Eye (tissue), 1 donor: ENCODE data around the gene STARD13.

Experiments
- DNase-seq: peaks from one replicate; pipeline ENCODE4 v3.0.0-alpha.2; 2015

STARD13 gene

GRCh38 chr13:33285420-33286124 lies at the start of gene STARD13:
TSS of gene STARD13 (minus strand) at chr13:33285755. CDS start at chr13:33285638, 117 bp downstream.
- peak; percentile 94 for DNase-seq

- no peak for DNase-seq
Measured at GRCh38 chr13:33334831-33335230, 49.3 kb upstream of the STARD13 start.

DNA sequence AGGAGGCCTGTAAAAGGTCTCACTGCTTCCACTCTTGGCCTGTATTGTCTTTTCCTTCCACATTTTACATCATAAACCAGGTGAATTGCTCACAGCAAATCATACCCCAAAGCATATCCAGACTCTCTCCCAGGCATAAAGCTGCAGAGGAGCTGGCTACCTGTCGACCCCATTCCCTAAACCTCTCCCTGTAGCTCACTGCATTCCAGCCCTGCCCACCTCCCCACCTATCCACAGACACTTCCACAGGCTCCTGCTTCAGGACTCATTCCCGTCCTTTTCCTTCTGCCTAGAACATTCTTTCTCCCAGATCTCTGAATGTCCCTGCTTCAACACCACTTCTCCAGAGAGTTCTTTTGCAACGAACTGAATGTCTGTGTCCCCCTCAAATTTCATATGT lies 46.4 kb upstream of the STARD13 start:
- DNase-seq = no peak

- no peak for DNase-seq
Measured at GRCh38 chr13:33330483-33330882, 44.9 kb upstream of the STARD13 start.

GRCh38 chr13:33328701-33329100 lies 43.1 kb upstream of the STARD13 start:
- DNase-seq = peak; percentile 64

- DNase-seq = no peak
Measured at GRCh38 chr13:33326723-33327122, 41.2 kb upstream of the STARD13 start.

DNA sequence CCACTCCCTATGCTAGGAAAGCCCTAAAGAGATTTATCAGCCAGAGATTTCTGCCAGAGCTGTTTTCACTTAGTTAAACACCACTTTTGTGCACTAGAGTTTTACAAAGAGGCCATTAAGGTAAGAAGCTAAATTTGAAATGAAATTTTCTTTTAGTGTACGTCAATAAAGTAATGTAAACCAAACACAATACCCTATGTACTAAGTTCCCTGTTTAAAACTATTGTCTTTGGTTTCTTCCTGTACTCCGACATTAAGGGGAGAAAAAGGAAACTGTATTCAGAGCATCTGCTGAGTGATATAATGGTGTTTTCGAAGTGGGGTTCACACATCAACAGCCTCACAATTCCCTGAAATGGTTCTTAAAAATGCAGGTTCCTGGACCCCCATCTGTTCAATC lies 40.7 kb upstream of the STARD13 start:
- DNase-seq = no peak

GRCh38 chr13:33323801-33324510 lies 38.4 kb upstream of the STARD13 start:
- peak; percentile 61 for DNase-seq

DNA sequence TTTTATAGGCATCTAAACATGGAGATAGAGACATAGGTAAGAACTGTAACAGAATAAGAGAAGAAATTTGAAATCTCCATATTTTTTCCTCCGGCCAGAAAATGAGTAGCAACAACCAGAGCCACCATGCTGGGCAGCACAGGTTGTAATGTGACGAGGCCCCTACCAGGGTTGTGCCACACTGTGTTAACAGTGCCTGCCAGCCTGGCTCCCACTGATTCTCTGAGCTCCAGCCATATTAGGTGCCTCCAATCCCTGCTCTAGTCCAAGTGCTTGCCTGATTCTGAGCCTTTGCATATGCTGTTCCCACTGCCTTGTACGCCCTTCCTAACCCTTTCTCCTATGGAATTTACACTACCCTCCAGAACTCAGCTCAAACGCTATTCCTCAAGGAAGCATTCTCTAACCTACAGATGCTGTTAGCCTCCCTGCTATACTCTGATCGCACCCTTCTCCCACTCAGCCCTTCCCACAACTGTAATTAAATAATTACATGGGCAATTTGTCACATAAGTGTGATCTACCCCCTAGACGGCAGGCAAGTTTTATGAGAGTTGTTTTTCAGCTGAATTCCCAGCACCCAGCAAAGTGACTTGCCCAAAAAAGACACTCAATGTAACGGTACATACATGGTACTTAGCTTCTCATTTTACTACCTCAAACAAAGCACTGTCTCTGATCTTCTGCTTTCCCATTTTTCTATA lies 37.6 kb upstream of the STARD13 start:
- DNase-seq = no peak

- DNase-seq = no peak
Measured at GRCh38 chr13:33322543-33322809, 36.9 kb upstream of the STARD13 start.

DNA sequence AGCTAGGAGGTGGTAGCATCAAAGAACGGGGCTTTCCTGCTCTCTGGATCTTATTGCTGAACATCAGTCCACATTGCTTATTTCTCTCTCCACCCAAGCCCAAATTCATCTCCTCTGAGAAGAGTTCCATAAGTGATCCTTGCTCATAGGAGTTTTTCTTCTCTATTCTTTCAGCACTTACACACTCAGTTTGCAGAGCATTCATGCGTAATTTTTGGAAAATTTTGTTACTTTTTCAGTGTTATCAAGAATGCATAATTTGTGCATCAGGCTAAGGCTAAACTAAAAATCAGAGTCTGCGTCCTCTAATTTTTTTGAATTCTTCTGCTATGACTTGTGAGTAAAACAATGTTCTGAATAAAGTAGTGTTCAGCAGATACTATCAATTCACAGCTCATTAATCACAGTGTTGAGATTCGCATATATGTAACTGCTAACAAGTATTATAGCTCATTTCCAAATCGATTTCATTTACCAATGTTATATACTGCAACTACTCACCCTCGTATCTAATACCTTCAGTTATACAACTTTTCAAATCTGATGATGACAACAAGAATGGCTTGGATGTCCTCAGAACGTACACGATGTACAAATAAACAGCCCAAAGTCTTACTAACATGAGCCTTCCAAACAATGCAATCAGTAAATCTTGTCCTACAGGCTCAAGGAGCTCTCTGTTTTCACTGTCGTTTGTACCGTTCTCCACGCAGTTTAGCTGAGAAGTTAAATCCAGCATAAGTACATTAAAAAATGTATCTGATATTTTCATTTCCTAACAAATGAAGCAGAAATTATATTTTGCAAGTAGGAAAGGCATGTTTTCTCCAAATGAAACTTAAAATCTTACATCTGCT lies 36.4 kb upstream of the STARD13 start:
- peak; percentile 51 for DNase-seq

- DNase-seq = no peak
Measured at GRCh38 chr13:33319859-33320258, 34.3 kb upstream of the STARD13 start.

DNA sequence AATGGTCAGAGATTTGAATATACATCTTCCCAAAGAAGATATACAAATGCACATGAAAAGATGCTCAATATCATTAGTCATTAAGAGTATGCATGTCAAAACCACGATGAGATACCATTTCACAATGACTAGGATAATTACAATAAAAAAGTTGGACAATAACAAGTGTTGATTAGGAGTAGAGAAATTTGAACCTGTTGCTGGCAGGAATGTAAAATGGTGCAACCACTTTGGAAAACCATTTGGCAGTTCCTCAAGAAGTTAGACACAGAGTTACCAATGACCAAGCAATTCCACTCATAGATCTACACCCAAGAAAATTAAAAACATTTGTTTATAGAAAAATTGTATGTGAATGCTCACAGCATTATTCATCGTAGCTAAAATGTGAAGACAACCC lies 33.2 kb upstream of the STARD13 start:
- no peak for DNase-seq

DNA sequence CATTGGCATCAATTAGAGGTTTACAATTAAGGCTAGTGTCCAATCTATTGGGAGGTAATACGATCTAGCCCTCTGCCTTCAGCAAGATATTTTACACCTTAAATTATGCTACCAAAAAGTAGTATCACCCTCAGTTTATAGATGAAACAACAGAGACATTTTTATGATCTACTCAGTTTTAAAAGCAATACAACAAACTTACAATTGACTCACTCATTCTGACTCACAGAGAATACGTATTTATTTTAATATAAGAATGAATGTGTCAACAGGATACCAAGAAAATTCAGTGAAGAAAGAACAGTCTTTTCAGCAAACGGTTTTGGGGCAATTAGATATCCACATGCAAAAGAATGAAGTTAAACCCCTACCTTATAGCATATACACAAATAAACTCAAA lies 32.5 kb upstream of the STARD13 start:
- no peak for DNase-seq

DNA sequence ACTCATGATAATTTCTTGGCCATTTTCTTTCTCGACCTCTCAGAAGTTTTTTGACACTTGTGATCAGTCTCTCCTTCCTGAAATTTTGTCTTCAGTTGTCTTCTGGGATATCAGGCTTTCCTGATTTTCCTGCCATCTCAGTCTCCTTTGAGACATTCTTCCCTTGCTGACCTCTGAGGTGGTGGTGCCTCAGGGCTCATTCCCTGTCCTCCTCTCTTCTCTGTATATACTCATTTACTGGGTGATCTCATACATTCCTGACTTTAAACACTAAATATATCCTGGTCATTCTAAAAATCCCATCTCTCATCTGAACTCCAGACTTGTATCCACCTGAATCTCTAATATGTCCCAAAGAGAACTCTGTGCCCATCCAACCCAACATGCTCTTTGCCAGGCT lies 31.3 kb upstream of the STARD13 start:
- DNase-seq = no peak

DNA sequence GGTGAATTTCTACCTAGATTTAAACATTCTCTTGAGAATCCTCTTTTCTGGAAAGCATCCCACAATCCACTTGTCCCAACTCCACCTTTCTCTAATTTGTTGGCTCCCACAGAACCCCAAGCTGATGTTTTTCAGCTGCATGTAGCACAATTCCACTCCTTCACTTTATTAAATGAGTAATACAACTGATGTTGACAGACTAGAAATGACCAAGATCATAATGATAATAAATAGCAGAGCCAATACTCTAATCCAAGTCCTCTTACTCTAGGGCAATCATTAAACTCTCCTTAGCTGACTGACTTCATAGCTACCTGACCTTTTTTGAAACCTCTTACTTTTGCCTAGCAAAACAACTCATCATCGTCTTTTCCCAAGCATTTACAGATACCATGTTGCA lies 27.9 kb upstream of the STARD13 start:
- DNase-seq = no peak

- DNase-seq = no peak
Measured at GRCh38 chr13:33312861-33313212, 27.3 kb upstream of the STARD13 start.

- no peak for DNase-seq
Measured at GRCh38 chr13:33312150-33312860, 26.8 kb upstream of the STARD13 start.

DNA sequence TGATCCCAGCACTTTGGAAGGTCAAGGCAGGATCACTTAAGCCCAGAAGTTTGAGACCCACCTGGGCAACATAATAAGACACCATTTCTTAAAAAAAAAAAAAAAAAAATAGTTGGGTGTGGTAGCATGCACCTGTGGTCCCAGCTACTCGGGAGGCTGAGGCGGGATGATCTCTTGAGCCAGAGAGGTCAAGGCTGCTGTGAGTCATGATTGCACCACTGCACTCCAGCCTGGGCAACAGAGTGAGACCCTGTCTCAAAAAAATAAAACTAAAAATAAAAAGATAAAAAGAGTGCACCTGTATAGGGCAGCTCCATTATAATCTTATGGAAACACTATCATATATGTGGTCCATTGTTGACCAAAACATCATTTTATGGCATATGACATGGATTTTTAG lies 25.5 kb upstream of the STARD13 start:
- no peak for DNase-seq

GRCh38 chr13:33310245-33311038 lies 24.9 kb upstream of the STARD13 start:
- DNase-seq = no peak

DNA sequence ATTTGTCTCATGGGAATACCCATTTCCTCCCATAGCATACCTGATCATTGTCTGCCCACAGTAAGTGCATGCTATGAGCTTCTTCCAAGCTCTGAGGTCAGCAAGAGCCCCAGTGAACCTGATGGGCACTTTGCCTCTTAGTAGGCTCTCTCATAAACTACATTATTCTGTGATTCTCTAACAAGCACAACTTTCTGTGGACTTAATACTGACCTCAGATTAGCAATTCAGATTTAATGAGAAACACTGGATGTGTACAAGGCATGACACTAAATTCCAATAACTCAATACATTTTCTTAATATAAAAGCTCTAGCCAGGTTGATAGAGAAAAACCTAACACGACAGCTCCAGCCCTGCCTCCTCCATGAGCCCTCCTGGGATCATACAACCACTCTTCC lies 23.3 kb upstream of the STARD13 start:
- DNase-seq = no peak

DNA sequence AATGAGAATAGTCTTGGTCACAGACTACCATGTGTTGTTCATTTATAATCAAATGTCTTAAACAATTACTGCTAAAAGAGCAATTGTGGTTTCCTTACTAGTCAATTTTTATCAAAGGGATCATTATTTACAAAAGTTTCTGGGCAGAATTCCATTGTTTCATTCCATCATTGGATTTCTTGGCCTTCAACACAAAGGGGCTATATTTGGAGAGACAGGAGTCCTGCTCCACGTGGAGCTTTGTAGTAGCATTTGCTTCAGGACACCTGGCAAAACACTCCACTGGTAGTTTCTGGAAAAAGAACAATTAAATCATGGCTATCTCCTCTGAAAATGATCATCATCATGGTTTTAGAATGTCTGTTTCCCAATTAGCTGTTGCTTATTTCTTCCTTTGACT lies 22.3 kb upstream of the STARD13 start:
- peak; percentile 15 for DNase-seq
